ENCODE measurements around the gene NGLY1.

DNA sequence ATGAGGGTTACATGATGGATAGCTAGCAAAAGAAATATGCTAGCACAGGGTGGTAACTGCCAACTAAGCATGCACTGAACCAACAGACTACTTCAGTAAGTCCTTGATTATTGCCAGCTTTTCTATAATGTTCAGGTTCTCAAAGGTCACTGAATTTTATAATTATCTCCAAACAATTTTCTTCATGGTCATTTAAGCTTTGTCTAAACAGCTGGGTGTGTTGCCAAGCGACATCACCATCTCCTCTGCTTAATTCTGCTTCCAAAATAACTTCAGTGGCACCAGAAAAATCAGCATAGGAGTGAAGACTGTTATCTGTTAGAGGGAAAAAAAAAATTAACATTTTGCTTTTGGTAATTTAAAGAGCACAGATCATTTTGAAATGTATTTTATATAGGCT, 63.9 kb downstream of the NGLY1 start:
- TF ChIP-seq CTCF (IDR thresholded peaks at IDR 0.05) (no peak), POLR2AphosphoS5 (IDR thresholded peaks at IDR 0.05) (no peak), EP300 (IDR thresholded peaks at IDR 0.05) (no peak)
